Activated T-cell treated with anti-CD3 and anti-CD28 coated beads, Interleukin-2, amount 50 U/mL, for 4 hours (primary cell): Measurements from ENCODE around the gene SRGAP1. TPM values are rescaled to one million over a fixed set of nuclear protein-coding genes. Genes with fewer than 3 reads are reported as not detected.
"Not testable (repeated sequence)": the region's sequence is repeated elsewhere in the genome, so short reads cannot be mapped to it uniquely, and the experiment has no call there.

Experiments used
- ATAC-seq, 2 donors: fragments of 200-7000 bp; cut with Tn5 transposase; one replicate each; pipeline ENCODE4 v1.10.0; 2021
- DNase-seq: peaks from one replicate; pipeline ENCODE4 v3.0.0-alpha.2; 2020
- H3K27me3 Mint-ChIP-seq: one replicate; pipeline ENCODE4 v1.8.0; 2021; ENCODE audit warnings: low read depth, mixed read lengths
- H3K36me3 Mint-ChIP-seq: one replicate; pipeline ENCODE4 v1.8.0; 2022; ENCODE audit warnings: mixed read lengths; ENCODE audit not compliant: insufficient read depth
- H3K4me1 Mint-ChIP-seq: one replicate; pipeline ENCODE4 v1.8.0; 2021; ENCODE audit warnings: low read depth, mixed read lengths
- H3K4me3 Mint-ChIP-seq: one replicate; pipeline ENCODE4 v1.8.0; 2021; ENCODE audit warnings: mild to moderate bottlenecking, moderate library complexity, mixed read lengths
- H3K9me3 Mint-ChIP-seq: one replicate; pipeline ENCODE4 v1.8.0; 2021; ENCODE audit warnings: mixed read lengths
- total RNA-seq, 3 donors: library from RNA; stranded (reverse); gene quantifications; one replicate each; pipeline ENCODE4 v1.2.1, GENCODE V29; 2021

SRGAP1 gene
- total RNA-seq, 3 donors from 2014 or later = 0.27 to 0.74 (median 0.33) TPM

DNA sequence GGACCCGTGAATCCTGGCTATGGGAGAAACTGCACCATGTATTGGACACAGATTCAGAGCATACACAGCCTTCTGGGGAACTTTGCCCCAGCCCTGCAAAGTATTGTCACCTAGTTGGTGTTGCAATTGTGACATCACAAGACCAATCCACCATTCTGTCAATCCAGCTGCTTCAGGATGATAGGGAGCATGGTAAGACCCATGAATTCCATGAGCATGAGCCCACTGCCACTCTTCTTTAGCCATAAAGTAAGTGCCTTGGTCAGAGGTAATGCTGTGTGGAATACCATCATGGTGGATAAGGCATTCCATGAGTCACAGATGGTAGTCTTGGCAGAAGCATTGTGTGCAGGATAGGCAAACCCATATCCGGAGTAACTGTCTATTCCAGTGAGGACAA, 286.0 kb downstream of the SRGAP1 start:
- H3K27me3 Mint-ChIP-seq, H3K36me3 Mint-ChIP-seq, ATAC-seq, H3K9me3 Mint-ChIP-seq, DNase-seq, H3K4me1 Mint-ChIP-seq, H3K4me3 Mint-ChIP-seq: not testable (repeated sequence)

- ATAC-seq, H3K9me3 Mint-ChIP-seq, DNase-seq, H3K27me3 Mint-ChIP-seq, H3K36me3 Mint-ChIP-seq, H3K4me1 Mint-ChIP-seq, H3K4me3 Mint-ChIP-seq: not testable (repeated sequence)
Measured at GRCh38 chr12:64131456-64131855, 287.0 kb downstream of the SRGAP1 start.

GRCh38 chr12:64132672-64133071, 288.2 kb downstream of the SRGAP1 start:
- H3K36me3 Mint-ChIP-seq, ATAC-seq, H3K4me1 Mint-ChIP-seq, H3K4me3 Mint-ChIP-seq, H3K27me3 Mint-ChIP-seq, DNase-seq, H3K9me3 Mint-ChIP-seq: not testable (repeated sequence)

DNA sequence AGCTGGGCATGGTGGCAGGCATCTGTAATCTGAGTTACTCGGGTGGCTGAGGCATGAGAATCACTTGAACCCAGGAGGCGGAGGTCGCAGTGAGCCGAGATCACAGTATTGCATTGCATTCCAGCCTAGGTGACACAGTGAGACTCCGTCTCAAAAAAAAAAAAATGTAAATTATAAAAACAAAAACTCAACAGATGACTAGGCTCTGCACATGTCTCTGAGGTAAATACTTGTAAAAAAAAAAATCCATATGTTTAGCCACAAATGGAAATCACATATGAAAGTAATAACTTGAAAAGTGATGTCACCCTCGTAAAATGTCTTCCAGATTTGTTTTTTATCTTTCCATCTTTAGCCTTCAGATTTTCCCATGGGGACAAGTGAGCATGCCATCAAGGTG, 292.6 kb downstream of the SRGAP1 start:
- H3K4me1 Mint-ChIP-seq = no peaks in the 10 kb centered on the region
- peaks cover 9% of the 10 kb centered on the region for H3K9me3 Mint-ChIP-seq
- H3K36me3 Mint-ChIP-seq = no peaks in the 10 kb centered on the region
- H3K27me3 Mint-ChIP-seq = no peaks in the 10 kb centered on the region
- no peak overlapping the region for H3K4me3 Mint-ChIP-seq
- no peak for DNase-seq
- ATAC-seq = no peak

DNA sequence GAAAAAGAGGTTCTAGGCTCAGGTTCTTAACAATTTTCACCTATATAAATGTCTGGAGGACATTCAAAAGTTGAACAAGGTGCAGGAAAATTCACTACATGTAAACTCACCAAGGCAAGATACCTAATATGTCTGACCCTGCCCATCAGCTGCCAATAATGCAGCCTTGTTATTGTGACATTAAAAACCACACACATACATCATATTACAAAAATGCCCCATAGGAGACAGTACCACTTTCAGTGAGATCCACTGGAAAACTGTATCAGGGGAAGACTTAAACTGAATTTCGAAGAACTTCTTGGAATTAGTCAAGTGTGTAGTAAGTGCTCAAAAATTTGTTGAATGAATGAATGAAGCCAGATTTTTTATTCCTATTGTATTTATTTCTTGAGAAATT, 294.5 kb downstream of the SRGAP1 start:
- Mint-ChIP-seq H3K4me3 (no peak overlapping the region), H3K36me3 (no peaks in the 10 kb centered on the region), H3K9me3 (peaks cover 4% of the 10 kb centered on the region), H3K27me3 (no peaks in the 10 kb centered on the region), H3K4me1 (no peaks in the 10 kb centered on the region)
- no peak for ATAC-seq
- DNase-seq = no peak

GRCh38 chr12:64142382-64142781, 297.9 kb downstream of the SRGAP1 start:
- Mint-ChIP-seq H3K36me3 (no peaks in the 10 kb centered on the region), H3K4me1 (peaks cover 1% of the 10 kb centered on the region), H3K4me3 (no peak overlapping the region), H3K9me3 (no peaks in the 10 kb centered on the region), H3K27me3 (no peaks in the 10 kb centered on the region)
- DNase-seq (no peak), ATAC-seq (no peak)

GRCh38 chr12:64142784-64143183, 298.3 kb downstream of the SRGAP1 start:
- ATAC-seq (no peak), DNase-seq (no peak)
- Mint-ChIP-seq H3K36me3 (no peaks in the 10 kb centered on the region), H3K4me3 (no peak overlapping the region), H3K9me3 (no peaks in the 10 kb centered on the region), H3K27me3 (no peaks in the 10 kb centered on the region), H3K4me1 (peaks cover 3% of the 10 kb centered on the region)

DNA sequence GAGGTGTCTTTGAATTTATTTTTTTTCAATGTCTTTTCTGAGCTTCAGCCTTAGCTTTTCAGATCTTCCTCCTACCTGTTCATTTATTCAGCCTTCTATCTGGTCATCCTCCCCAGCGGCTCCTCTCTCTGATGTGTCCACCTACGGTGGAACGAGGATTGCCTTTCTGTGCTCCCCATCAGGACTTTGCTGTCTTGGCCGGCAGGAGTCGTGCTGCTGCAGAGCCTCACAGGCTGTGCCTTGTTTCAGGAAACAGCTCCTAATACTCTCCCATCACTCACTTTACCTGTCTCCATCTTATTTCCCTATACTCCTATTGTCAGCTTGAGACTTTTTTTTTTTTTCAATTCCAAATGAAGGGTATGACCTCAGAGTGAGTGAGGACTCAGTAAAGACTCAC, 300.7 kb downstream of the SRGAP1 start:
- no peaks in the 10 kb centered on the region for H3K9me3 Mint-ChIP-seq
- H3K27me3 Mint-ChIP-seq = no peaks in the 10 kb centered on the region
- DNase-seq = no peak
- H3K36me3 Mint-ChIP-seq = no peaks in the 10 kb centered on the region
- ATAC-seq = no peak
- H3K4me3 Mint-ChIP-seq = no peak overlapping the region
- peaks cover 3% of the 10 kb centered on the region for H3K4me1 Mint-ChIP-seq

DNA sequence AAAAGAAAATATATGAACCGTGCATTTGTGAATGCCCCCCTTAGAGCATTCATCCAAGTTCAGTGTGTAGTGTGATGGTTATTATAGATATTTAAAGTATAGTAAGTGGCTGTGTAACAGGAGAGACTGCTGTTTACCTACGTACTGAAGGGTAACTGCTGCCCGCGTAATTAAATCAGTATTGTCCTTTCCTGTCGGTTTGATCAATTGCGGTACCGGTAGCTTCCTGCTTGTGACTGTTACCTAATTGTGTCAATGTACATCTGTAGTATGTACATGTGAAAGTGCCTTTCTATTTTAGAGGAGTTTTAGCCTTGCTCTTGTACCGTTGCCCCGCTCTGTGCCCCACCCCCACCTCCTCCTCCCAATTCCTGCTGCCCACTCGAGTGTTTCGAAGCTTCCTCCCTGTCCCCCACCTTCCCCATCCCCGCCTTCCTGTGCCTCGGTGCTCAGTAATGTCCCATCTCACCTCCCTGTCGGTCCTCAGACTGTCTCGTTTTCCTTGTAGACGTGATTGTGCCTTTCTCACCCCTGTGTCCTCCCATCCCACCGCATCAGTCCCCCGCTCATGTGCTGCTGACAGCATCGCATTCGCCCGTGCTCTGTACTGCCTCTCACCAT, 302.6 kb downstream of the SRGAP1 start:
- Mint-ChIP-seq H3K4me3 (peak overlapping the region; percentile 32), H3K4me1 (peaks cover 3% of the 10 kb centered on the region), H3K36me3 (peaks cover 2% of the 10 kb centered on the region), H3K9me3 (no peaks in the 10 kb centered on the region), H3K27me3 (no peaks in the 10 kb centered on the region)
- no peak for ATAC-seq
- no peak for DNase-seq

DNA sequence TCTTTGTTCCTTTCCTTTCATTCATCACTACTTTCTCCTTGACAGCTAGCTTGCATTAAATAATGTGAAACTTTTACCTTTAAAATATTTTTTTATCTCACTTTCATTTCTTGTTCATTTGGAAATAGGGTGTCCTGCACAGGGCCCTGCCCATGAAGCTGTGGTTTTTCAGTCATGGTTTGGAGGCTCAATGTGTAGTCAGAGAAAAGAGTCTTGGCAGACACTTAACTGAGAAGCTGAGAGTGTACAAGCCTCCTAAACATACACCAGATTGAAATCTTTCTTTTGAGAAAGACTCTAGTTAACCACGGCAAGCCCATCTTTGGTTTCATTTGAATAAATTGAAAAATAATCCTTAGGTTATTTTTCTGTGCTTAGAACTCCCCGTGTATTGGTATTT, 303.4 kb downstream of the SRGAP1 start:
- no peak for ATAC-seq
- Mint-ChIP-seq H3K4me3 (no peak overlapping the region), H3K36me3 (peaks cover 2% of the 10 kb centered on the region), H3K27me3 (no peaks in the 10 kb centered on the region), H3K4me1 (peaks cover 3% of the 10 kb centered on the region), H3K9me3 (no peaks in the 10 kb centered on the region)
- no peak for DNase-seq

- H3K27me3 Mint-ChIP-seq = no peaks in the 10 kb centered on the region
- ATAC-seq (no peak), DNase-seq (no peak)
- H3K36me3 Mint-ChIP-seq = peaks cover 12% of the 10 kb centered on the region
- no peaks in the 10 kb centered on the region for H3K4me1 Mint-ChIP-seq
- no peak overlapping the region for H3K4me3 Mint-ChIP-seq
- peaks cover 9% of the 10 kb centered on the region for H3K9me3 Mint-ChIP-seq
Measured at GRCh38 chr12:64154677-64155076, 310.2 kb downstream of the SRGAP1 start.

DNA sequence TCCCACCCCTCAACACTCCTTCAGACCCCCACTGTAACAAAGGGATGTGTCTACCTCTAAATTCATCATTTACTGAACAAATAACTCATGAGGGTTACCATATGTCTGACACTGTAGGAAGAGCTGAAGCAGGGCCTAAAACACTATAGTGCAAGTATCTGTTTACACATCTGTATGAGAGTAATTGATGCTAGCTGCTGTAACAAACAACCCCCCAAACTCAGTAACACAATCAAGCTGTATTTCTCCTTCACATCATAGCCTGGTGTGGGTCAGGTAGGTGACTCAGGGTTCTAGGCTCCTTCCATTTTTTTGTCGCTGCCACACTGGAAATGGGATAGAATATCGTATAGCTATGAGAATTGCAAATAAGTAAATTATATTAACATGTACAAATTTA, 312.6 kb downstream of the SRGAP1 start:
- Mint-ChIP-seq H3K4me1 (no peaks in the 10 kb centered on the region), H3K9me3 (peaks cover 9% of the 10 kb centered on the region), H3K36me3 (peaks cover 13% of the 10 kb centered on the region), H3K27me3 (no peaks in the 10 kb centered on the region), H3K4me3 (no peak overlapping the region)
- ATAC-seq (no peak), DNase-seq (no peak)

DNA sequence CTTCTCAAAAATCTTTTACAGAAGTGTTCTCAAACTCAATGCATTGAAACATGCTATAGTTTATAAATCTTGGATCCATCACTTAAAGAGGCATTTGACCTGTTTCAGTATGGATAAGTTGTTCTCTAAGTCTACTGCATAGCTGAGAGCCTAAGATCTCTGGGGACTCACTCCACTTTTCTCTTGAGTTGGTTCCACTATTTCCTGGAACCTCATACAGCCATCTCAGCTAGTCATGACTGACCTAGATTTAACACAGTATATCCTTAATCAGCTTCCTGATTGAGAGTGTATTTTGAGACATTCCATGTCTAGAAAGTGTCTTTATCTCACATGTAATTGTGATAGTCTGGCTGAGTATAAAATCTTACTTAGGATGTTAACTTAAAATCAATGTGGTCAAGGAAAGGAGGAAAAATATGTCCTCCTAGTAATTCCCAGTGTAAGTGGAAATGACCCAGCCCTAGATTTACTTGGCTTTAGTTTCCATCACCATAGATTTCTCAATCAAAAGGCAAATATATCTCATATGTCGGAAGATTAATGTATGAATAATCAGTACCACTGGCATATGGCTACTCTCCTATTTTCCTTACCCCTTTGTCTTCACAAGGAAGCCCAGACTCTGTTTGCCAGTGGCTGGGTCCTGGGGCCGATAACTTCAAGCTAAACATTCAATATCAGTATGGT, 315.7 kb downstream of the SRGAP1 start:
- ATAC-seq = no peak
- H3K36me3 Mint-ChIP-seq = peaks cover 13% of the 10 kb centered on the region
- no peaks in the 10 kb centered on the region for H3K27me3 Mint-ChIP-seq
- peaks cover 7% of the 10 kb centered on the region for H3K9me3 Mint-ChIP-seq
- no peak overlapping the region for H3K4me3 Mint-ChIP-seq
- no peak for DNase-seq
- H3K4me1 Mint-ChIP-seq = no peaks in the 10 kb centered on the region

GRCh38 chr12:64160711-64161060, 316.2 kb downstream of the SRGAP1 start:
- Mint-ChIP-seq H3K36me3 (peaks cover 13% of the 10 kb centered on the region), H3K9me3 (peaks cover 8% of the 10 kb centered on the region), H3K4me3 (no peak overlapping the region), H3K27me3 (no peaks in the 10 kb centered on the region), H3K4me1 (no peaks in the 10 kb centered on the region)
- DNase-seq = no peak
- no peak for ATAC-seq

GRCh38 chr12:64166606-64167005, 322.1 kb downstream of the SRGAP1 start:
- H3K4me1 Mint-ChIP-seq, H3K4me3 Mint-ChIP-seq, ATAC-seq, DNase-seq, H3K9me3 Mint-ChIP-seq, H3K27me3 Mint-ChIP-seq: not testable (repeated sequence)
- H3K36me3 Mint-ChIP-seq = peaks cover 11% of the 10 kb centered on the region
